HG03457 (cell line): Measurements from ENCODE around the gene SPAG16.
A peak's percentile ranks its signal among the peaks of the same experiment; 100 is the strongest.

Experiments used
- ATAC-seq: cut with Tn5 transposase; IDR thresholded peaks from one replicate; pipeline ENCODE4 v1.9.1; 2021; ENCODE audit warnings: moderate number of reproducible peaks; ENCODE audit not compliant: unreplicated experiment

The SPAG16 gene

DNA sequence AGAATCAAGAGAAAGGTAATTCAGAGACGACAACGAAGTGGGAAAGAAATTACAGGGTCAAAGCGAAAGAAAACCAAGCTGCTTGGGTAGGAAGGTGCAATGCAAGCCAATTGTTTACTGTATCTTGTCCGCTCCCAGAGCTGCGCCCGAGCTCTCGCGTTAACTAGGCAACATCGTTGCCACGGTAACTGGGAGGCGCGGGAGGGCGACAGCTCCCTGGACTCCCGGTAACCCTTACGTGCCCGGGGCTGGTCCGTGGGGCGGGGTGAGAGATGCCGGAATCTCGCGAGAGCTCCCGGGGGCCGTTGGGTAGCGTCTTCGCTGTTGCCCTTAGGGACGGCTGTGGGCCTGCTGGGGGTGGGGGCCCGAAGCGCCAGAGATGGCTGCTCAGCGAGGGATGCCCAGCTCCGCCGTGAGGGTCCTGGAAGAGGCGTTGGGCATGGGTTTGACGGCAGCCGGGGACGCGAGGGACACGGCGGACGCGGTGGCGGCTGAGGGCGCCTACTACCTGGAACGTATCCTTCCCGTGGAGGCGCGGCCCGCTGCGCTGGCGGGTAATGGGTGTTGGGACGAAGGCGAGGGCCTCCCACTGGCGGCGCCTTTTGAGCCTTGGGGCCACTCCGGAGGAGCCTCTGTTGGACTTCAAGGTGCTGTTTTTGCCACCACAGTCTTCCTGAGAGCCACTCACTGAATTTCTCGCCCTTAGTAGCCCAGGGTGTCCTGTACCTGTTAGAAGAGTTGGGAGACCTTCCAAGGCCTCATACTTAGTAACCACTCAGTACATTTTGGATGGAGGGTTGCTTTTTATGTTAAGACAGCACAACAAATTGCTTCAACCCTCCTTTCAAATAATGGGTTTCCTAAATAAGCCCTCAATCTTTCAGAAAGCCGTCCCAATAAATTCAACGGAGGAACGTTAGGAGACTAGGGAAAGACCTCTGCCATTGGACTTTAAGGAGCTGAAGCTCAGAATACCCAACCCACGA, at the start of gene SPAG16:
Gene SPAG16 (plus strand): TSS at position 360 of the 986 bp plus-strand sequence.
- ATAC-seq: peak; percentile 100

DNA sequence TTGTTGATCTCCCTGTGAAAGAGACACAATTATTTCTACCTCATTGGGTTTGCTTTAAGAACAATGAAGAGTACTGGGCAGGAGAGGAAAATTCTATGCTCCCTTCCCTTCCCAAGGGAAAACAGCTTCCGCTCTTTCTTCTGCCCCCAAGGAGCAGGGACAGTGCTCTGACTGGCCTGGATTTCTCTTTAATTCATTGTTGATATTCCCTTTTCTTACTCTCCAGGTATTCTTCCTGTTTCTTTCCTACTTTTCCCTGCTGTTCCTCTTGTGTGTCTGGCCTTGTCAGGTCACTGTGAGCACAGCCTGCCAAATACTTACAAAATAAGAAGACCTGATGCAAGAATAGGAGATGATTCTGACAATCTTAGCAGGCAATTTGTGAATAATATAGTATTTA, 49.6 kb upstream of the SPAG16 start:
- ATAC-seq: no peak

DNA sequence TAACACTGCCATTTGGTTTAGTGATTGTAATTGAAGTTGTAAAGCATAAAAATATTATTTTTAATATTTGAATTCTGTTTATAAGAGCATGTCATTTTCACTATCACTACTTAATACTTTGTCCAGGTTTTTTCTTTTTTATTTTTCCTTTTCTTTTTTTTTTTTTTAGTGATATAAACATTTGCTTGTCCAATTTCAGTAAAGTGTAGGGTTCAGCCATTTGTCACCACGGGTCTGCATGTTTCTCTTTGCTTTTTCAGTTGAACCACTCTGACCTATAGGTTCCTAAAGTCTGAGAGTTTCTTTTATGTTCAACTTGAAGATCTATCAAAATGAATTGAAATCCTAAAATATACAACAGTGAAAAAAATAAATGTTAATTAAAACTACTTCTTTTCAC, 48.5 kb upstream of the SPAG16 start:
- ATAC-seq: no peak

GRCh38 chr2:213237251-213237650, 47.0 kb upstream of the SPAG16 start:
- no peak for ATAC-seq

DNA sequence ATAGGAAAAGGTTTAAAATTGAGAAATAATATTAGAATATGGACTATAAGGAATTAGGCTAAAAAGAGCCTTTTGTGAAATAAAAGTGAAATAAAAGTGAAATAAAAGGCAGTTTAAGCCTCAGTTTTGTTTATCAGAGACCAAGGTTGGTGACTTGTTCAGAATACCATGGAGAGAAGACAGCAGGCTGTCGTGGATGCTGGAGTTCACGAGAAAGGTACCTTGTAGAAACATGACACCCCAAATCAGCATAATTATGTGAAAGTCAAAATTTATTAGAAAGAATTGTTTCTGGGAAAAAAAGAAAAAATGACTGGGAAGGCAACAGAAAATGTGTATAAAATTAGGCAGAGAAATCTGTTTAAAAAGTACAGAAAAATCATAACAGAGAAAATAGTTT, 46.5 kb upstream of the SPAG16 start:
- ATAC-seq: no peak

DNA sequence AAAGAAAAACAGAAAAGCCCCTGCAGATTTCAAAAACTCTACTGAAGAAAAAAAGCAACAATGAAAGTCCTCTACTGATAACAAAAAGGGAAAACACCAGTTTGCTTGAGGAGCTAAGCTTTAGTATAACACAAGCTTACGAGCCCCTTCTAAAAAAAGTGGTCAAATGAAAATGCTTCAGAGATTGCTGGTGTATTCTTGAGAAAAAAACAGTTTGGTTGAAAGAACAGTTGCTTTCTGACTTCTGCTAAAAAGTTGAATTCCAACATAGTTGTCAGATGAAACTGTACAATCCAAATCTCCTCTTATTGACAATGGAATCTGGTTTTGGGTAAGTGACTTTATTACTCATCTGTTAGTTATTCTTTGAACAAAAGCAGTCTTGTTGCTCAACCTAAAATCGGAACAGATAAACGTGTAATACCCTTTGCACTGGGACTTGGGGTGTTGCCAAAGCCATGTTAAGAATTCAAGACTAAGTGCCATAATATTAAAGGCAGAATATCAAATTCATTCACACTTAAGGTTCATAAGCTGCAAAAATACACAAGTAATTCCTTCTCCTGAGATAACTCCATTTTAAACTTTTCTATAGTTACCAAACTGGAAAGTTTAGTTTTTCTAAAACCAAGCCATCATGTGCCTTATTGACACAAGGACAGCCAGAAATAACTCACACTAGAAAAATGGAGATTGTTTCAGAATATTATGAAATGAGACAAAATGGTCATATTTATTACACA, 45.3 kb upstream of the SPAG16 start:
- ATAC-seq: peak; percentile 39

- ATAC-seq: no peak
Measured at GRCh38 chr2:213241817-213242216, 42.4 kb upstream of the SPAG16 start.

- no peak for ATAC-seq
Measured at GRCh38 chr2:213242653-213243052, 41.6 kb upstream of the SPAG16 start.

DNA sequence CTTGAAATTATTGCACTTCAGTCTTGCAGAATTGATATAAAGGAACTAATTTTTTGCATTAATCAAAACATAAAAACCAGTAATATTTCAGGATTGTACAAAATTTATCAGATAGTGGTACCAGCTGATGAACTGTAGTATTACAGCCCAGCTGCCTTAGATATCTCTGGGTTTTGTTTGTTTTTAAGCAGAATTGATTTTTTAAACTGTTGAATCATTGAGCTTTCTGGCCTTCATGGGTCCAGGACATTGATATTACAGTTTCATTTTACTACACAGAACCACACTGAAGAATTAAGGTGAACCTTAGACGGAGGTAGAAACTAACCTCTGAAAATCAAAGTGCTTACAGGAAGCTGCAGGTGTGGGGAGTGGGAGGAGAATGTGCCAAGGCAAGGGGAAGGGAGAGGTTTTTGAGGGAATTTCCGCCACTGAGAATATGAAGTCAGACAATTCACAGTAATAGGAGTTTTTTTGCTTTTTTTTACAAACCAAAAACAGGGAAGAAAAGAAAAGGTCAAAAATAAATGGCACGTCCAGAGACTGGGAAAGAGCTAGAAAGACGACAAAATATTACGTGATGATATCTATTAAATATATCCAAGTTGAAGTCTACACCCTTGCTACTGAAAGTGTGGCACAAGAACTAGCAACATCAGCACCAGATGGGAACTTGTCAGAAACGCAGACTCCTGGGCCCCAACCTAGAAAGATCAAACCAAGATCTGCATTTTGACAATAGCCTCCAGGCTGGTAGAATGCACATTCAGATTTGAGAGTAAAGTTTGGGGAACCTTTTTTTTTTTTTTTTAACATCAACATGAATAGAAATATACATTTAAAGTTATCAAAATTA, 40.8 kb upstream of the SPAG16 start:
- no peak for ATAC-seq

DNA sequence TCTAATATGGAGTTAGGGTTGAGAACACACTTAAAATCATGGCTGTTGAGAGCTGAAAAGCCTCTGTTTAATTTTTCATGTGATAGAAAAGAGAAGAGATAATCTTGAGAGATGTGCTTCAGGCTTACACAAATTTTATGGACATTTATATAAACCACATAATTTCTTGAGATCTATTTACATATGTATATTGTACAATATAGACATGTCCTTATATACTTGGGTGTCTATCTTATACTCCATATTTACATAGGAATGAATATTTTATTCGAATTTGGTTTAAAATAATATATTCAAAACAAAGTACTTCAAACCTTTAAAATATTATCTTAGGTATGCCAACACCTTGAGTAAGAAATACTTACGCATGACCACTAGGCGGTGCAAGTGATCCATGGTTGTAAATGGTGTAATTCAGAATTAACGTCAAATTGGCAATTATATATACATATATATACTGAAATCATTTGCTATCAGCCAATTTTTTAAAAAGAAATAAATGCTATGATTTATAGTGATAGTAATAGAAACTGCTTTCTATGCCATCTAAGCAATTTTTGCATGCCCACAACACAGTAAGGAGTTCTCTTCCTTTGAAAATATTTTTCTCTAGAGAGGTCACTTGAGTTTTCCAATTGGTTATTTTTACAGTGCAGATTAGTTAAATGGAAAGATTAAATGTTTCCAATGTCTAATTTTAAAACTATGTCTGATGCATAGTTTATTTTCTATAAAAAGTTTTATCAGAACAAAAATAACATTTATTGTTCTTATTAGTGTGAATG, 37.6 kb upstream of the SPAG16 start:
- no peak for ATAC-seq

- no peak for ATAC-seq
Measured at GRCh38 chr2:213247566-213247965, 36.7 kb upstream of the SPAG16 start.

DNA sequence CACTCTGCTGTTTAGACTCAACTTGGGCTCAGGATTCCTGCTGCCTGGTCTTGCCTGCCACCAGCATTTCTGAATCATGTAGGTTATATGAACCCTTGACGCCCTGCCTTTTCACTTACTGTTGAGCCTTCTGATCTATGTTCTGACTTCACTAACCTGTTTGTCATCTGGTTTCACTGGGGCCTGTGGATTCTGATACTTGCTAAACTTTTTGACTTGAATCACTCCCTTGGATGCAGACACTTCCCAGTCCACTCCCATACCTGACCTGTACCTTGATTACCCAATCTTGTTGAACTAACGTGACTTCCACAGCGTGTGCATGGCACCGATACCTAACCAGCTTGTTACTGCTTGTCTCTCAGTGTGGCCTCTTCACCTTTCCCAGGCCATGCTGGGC, 35.6 kb upstream of the SPAG16 start:
- no peak for ATAC-seq

DNA sequence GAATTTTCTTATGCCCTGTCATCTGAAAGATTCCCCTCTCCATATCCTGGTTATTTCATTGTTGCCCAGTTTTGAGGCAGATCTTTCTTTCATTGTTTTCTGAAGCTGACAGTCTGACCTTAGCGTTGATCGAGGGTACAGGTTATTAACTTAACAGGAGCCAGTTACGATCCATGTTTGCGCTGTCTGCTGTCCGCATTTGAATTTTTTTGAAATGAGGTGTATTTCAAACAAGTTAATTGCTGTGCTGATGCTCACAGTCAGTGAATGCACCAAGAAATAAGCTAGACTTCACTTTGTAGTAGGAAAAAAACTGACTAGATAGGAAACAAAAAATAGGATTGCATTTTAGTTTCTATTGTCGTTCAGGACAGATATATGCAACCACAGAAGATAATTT, 34.8 kb upstream of the SPAG16 start:
- ATAC-seq: no peak

GRCh38 chr2:213251618-213252017, 32.6 kb upstream of the SPAG16 start:
- ATAC-seq: no peak

- no peak for ATAC-seq
Measured at GRCh38 chr2:213252206-213252605, 32.1 kb upstream of the SPAG16 start.

GRCh38 chr2:213253162-213253561, 31.1 kb upstream of the SPAG16 start:
- ATAC-seq: no peak

- no peak for ATAC-seq
Measured at GRCh38 chr2:213259266-213259665, 25.0 kb upstream of the SPAG16 start.

GRCh38 chr2:213261237-213261636, 23.0 kb upstream of the SPAG16 start:
- no peak for ATAC-seq

- ATAC-seq: no peak
Measured at GRCh38 chr2:213261715-213262114, 22.5 kb upstream of the SPAG16 start.

DNA sequence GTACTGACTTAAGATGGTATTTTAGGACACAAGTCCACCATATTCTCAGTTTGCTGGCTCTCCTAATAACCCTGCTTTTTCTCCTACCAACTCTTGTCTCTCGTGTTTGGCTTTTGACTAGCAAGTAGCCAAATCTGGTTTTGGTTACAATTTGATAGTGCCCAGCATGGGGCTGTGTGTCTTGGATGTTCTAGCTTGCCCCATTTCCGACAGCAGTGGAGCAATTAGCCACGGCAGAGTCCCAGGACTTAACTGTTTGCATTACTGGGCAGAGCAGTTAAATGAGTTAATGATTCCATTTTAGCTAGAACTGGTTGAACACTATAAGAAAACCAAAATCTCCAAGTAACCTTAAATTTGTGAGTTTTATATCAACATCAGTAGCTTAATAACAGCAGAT, 18.6 kb upstream of the SPAG16 start:
- ATAC-seq: no peak
